ENCODE results near the gene HCRT. TPM values are rescaled to one million over a fixed set of nuclear protein-coding genes. Genes with fewer than 3 reads are reported as not detected.
A peak's percentile ranks its signal among the peaks of the same experiment; 100 is the strongest.
"Not testable (repeated sequence)": the region's sequence is repeated elsewhere in the genome, so short reads cannot be mapped to it uniquely, and the experiment has no call there.

HCRT gene
- total RNA-seq, 1 donor from 2014 or later, result not detected

DNA sequence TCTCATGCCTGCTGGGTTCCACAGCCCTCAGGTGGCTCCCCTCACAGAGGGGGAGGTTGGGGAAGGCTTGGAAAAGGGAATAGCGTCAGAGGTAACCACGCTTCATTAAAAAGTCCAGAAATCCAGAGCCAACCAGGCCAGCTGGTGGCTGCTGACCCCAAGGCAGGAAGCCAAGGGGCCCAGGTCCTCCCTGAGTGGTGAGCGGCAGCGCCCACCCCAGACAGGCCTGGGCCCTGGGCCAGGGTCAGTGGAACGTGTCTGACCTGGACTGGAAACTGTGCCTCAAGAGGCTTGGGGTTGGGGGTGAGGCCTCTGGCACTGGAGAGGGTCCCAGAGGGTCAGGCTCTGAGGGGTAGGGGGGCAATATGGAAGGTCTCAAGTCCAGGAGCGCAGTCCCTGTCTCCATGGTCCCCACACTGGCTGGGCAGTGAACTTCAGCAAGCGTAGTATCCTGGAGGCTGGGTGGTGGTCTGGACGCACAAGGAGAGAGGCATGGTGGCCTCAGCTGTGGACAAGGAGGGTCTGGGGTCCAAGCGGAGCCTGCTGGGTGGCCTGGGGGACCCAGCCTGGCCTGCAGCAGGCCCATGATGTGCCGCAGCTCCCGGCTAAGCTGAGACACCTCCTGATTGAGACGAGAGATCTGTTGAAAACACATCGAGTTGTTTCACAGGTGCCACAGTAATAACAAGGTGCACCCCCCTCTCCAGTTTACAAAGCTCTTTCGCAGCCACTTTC is 25.3 kb downstream of the HCRT start:
- DNase-seq (ENCODE audit: low read depth), result no peak
- Histone ChIP-seq H3K27me3 (ENCODE audit: control insufficient read depth, insufficient read depth, low read length) (no peaks in the 10 kb centered on the region), H3K4me3 (ENCODE audit: low read depth, low read length) (no peak overlapping the region), H3K36me3 (ENCODE audit: control insufficient read depth, insufficient read depth, low read length) (no peaks in the 10 kb centered on the region)
- FAIRE-seq, result no peak
- TF ChIP-seq, protein P1, sequence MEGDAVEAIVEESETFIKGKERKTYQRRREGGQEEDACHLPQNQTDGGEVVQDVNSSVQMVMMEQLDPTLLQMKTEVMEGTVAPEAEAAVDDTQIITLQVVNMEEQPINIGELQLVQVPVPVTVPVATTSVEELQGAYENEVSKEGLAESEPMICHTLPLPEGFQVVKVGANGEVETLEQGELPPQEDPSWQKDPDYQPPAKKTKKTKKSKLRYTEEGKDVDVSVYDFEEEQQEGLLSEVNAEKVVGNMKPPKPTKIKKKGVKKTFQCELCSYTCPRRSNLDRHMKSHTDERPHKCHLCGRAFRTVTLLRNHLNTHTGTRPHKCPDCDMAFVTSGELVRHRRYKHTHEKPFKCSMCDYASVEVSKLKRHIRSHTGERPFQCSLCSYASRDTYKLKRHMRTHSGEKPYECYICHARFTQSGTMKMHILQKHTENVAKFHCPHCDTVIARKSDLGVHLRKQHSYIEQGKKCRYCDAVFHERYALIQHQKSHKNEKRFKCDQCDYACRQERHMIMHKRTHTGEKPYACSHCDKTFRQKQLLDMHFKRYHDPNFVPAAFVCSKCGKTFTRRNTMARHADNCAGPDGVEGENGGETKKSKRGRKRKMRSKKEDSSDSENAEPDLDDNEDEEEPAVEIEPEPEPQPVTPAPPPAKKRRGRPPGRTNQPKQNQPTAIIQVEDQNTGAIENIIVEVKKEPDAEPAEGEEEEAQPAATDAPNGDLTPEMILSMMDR (IDR thresholded peaks at IDR 0.05; ENCODE audit: insufficient read depth, low read length, severe bottlenecking), result no peak

DNA sequence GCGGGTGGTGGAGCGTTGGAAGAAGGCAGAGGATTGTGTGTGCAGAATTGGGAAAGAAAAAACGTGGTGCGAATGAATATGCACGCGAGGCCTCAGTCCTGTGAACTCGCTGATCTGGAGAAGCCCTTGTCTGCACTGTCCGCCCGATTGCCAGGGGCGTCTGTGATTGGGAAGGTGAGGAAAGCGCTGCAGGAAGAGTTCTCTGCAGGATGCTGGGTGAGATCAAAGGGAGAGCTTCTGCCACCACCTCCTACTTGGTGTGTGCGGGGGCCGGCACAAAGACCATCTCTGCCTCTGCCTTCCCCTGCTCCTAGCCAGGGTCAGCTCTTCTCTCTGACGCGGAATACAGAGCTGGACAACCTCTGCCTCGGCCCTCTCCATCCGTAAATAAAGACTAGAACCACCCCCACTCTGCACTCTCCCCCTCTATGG is 29.6 kb downstream of the HCRT start:
- Histone ChIP-seq H3K27me3 (ENCODE audit: control insufficient read depth, insufficient read depth, low read length) (no peaks in the 10 kb centered on the region), H3K36me3 (ENCODE audit: control insufficient read depth, insufficient read depth, low read length) (no peaks in the 10 kb centered on the region), H3K4me3 (ENCODE audit: low read depth, low read length) (peak overlapping the region; percentile 31)
- no peak for FAIRE-seq
- no peak for DNase-seq (ENCODE audit: low read depth)
- TF ChIP-seq, protein P1 (IDR thresholded peaks at IDR 0.05; ENCODE audit: insufficient read depth, low read length, severe bottlenecking), result no peak

DNA sequence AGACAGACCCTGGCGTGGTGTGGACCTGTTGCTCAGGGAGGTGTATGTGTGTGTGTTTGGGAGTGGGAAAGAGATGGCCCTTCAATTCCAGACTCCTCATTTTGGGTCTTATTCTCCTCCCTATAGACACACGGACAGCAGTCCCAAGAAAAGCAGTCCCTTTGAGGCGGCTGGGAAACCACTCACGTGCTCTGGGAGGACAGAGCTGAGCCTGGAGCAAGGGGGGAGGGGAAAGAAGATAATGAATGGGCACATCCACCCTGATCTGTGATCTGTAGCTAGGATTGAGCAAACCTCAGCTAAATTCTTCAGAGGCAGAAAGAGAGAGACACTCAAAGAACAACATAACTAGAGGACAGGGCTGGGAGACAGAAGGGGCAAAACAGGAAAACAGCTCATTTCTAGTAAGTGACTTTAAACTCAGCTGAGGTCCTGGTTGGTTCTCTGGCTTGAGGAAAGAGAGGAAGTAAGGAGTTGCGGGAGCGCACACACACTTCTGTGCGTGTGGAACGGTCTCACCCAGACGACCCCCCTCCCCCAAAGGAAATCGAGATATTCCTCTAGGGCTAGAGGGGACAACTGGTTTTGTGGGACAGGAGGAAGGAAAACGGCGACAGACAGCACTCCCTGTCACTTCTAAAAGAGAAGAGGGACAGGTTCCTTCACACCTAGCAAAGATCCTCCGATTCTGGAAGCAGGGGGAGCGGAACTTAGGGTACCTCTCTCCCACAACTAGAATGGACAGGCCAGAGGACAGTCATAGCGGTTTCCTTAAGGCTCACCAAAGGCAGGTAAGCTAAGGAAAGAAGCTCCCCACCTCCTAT is 31.1 kb downstream of the HCRT start:
- FAIRE-seq (peak; percentile 47), DNase-seq (ENCODE audit: low read depth) (peak; percentile 15)
- H3K36me3 ChIP-seq (ENCODE audit: control insufficient read depth, insufficient read depth, low read length), result no peaks in the 10 kb centered on the region
- no peaks in the 10 kb centered on the region for H3K27me3 ChIP-seq (ENCODE audit: control insufficient read depth, insufficient read depth, low read length)
- TF ChIP-seq, protein P1 (IDR thresholded peaks at IDR 0.05; ENCODE audit: insufficient read depth, low read length, severe bottlenecking), result no peak
- peak overlapping the region; percentile 100 for H3K4me3 ChIP-seq (ENCODE audit: low read depth, low read length)

DNA sequence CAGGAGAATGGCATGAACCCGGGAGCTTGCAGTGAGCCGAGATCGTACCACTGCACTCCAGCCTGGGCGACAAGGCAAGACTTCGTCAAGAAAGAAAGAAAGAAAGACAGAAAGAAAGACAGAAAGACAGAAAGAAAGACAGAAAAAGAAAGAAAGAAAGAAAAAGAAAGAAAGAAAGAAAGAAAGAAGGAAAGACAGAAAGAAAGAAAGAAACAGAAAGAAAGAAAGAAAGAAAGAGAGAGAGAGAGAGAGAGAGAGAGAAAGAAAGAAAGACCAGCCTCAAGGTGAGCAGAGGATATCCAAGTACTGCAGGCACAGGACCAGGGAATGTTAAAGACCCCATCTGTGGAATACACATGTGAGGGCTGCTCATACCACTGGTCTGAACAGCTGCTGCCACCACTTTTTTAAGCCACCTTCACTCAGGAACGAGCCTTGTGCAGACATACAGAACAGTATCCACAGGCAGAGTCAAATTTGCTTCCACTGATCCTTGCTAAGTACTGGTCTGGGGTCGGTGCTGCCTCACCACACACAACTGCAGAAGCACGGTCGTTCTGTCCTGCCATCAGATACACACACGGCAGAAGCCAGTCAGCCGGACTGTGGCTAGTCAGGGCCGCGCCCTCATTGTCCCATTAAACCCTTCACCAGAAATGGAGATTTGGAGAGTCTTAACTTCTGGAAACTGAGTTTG is 38.2 kb downstream of the HCRT start:
- TF ChIP-seq, protein P1 (IDR thresholded peaks at IDR 0.05; ENCODE audit: insufficient read depth, low read length, severe bottlenecking), result no peak
- H3K27me3 ChIP-seq (ENCODE audit: control insufficient read depth, insufficient read depth, low read length), result no peaks in the 10 kb centered on the region
- peaks cover 10% of the 10 kb centered on the region for H3K36me3 ChIP-seq (ENCODE audit: control insufficient read depth, insufficient read depth, low read length)
- DNase-seq (ENCODE audit: low read depth) (no peak), FAIRE-seq (no peak)
- no peak overlapping the region for H3K4me3 ChIP-seq (ENCODE audit: low read depth, low read length)

DNA sequence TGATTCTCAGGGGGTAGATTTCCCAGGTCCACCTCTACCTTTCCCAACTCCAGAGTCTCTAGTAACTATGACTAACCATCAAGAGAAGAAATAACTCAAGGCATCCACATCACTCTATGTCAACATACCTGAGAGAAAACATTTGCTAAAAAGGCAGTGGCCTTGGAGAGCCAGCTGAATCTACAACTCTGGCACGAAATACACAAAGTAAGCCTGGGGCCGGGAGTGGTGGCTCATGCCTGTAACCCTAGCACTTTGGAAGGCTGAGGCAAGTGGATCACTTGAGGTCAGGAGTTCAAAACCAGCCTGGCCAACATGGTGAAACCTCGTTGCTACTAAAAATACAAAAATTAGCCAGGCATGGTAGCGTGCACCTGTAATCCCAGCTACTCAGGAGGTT is 42.1 kb downstream of the HCRT start:
- not testable (repeated sequence) for FAIRE-seq; H3K27me3 ChIP-seq (ENCODE audit: control insufficient read depth, insufficient read depth, low read length); H3K4me3 ChIP-seq (ENCODE audit: low read depth, low read length)
- H3K36me3 ChIP-seq (ENCODE audit: control insufficient read depth, insufficient read depth, low read length), result peaks cover 19% of the 10 kb centered on the region
- DNase-seq (ENCODE audit: low read depth), result peak; percentile 20

DNA sequence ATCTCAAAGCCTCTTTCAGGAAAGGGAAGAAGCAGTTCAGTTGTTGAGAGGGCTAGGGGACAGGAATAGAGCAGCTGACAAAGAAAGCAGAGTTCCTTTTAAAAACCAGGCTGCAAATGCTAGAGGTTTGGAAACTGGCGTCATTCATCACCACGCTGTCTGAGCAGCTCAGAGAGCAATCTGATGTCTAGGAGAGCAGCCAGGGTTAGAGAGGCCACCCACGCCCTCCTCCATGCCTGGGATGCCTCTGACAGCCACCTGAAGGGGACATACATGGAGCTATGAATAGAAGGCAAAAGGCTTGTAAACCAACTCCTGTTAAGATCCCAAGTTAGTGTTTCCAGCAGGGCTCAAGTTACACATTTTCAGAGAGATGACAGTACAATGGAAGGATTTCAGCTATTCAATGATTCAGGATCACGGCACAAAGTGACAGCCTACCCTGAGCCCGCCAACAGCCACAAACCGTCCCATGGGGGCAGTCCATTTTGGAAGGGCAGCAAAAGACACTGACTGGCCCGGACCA is 42.8 kb downstream of the HCRT start:
- TF ChIP-seq, protein P1 (IDR thresholded peaks at IDR 0.05; ENCODE audit: insufficient read depth, low read length, severe bottlenecking), result no peak
- FAIRE-seq (no peak), DNase-seq (ENCODE audit: low read depth) (no peak)
- Histone ChIP-seq H3K36me3 (ENCODE audit: control insufficient read depth, insufficient read depth, low read length) (peaks cover 19% of the 10 kb centered on the region), H3K27me3 (ENCODE audit: control insufficient read depth, insufficient read depth, low read length) (no peaks in the 10 kb centered on the region), H3K4me3 (ENCODE audit: low read depth, low read length) (no peak overlapping the region)
